ENCODE results near the gene BRCA1. TPM values are rescaled to one million over a fixed set of nuclear protein-coding genes. Genes with fewer than 3 reads are reported as not detected.

Gene BRCA1
- total RNA-seq, 4 donors from 2014 or later: 2.4 to 8.8 (median 3.0) TPM

GRCh38 chr17:43043307-43043706 lies 81.9 kb downstream of the BRCA1 start:
- no peak for DNase-seq (ENCODE audit: low spot score)
- no peak for ATAC-seq (ENCODE audit: low FRiP score)
- TF ChIP-seq CTCF (IDR thresholded peaks at IDR 0.05): no peak

- DNase-seq (ENCODE audit: low spot score) (no peak), ATAC-seq (ENCODE audit: low FRiP score) (no peak)
- no peak for TF ChIP-seq CTCF (IDR thresholded peaks at IDR 0.05)
These were observed 83.0 kb downstream of the BRCA1 start for GRCh38 chr17:43042025-43042628.

GRCh38 chr17:43040655-43041054 lies 84.5 kb downstream of the BRCA1 start:
- DNase-seq (ENCODE audit: low spot score) (no peak), ATAC-seq (ENCODE audit: low FRiP score) (no peak)
- TF ChIP-seq CTCF (IDR thresholded peaks at IDR 0.05): no peak

- no peak for TF ChIP-seq CTCF (IDR thresholded peaks at IDR 0.05)
- no peak for ATAC-seq (ENCODE audit: low FRiP score)
- no peak for DNase-seq (ENCODE audit: low spot score)
These were observed 85.5 kb downstream of the BRCA1 start for GRCh38 chr17:43039646-43040045.

GRCh38 chr17:43034894-43035293 lies 90.3 kb downstream of the BRCA1 start:
- no peak for DNase-seq (ENCODE audit: low spot score)
- TF ChIP-seq CTCF (IDR thresholded peaks at IDR 0.05): no peak
- ATAC-seq (ENCODE audit: low FRiP score): no peak

GRCh38 chr17:43033948-43034881 lies 90.9 kb downstream of the BRCA1 start:
- no peak for DNase-seq (ENCODE audit: low spot score)
- no peak for ATAC-seq (ENCODE audit: low FRiP score)
- no peak for TF ChIP-seq CTCF (IDR thresholded peaks at IDR 0.05)

All from omental fat pad (tissue), 4 donors.